Psoas muscle (tissue), 8 donors: ENCODE results near the gene GRIPAP1. TPM values are rescaled to one million over a fixed set of nuclear protein-coding genes. Genes with fewer than 3 reads are reported as not detected.

ENCODE experiments used
- ATAC-seq, 4 donors: fragments of 200-7000 bp; cut with Tn5 transposase; one replicate each; pipeline ENCODE4 v1.9.1; 2020; ENCODE audit warnings: moderate library complexity in 3 of 4, mild to moderate bottlenecking in 2 of 4
- DNase-seq, 2 donors: peaks; one replicate each; pipeline ENCODE4 v3.0.0-alpha.2; 2020
- H3K27ac ChIP-seq: fragments of 200-600 bp; one replicate; pipeline ENCODE4 v1.8.0; 2022
- H3K27me3 ChIP-seq, 3 donors: fragments of 200-600 bp in 1 of 3; one replicate each; pipeline versions ENCODE4 v1.6.1 to v1.8.0; 2013 to 2022; ENCODE audit warnings: low read length in 2 of 3, mild to moderate bottlenecking in 2 of 3, moderate library complexity in 1 of 3; ENCODE audit not compliant: insufficient read depth in 3 of 3
- H3K36me3 ChIP-seq, 2 donors: fragments of 200-600 bp in 1 of 2; one replicate each; pipeline versions ENCODE4 v1.6.1 to v1.8.0; 2013 to 2022; ENCODE audit warnings: low read depth in 1 of 2, mild to moderate bottlenecking in 1 of 2, moderate library complexity in 1 of 2; ENCODE audit not compliant: insufficient read depth in 1 of 2
- H3K4me1 ChIP-seq: fragments of 200-600 bp; one replicate; pipeline ENCODE4 v1.8.0; 2022
- H3K4me3 ChIP-seq: fragments of 200-600 bp; one replicate; pipeline ENCODE4 v1.8.0; 2022; ENCODE audit warnings: mild to moderate bottlenecking
- H3K9me3 ChIP-seq: fragments of 200-600 bp; one replicate; pipeline ENCODE4 v1.8.0; 2022
- WGBS, 3 donors: extraction: QIAGEN DNeasy Blood & Tissue Kit; methylation state at CpG; one replicate each; pipeline versions ENCODE4 v1.1.6 to v1.1.7; 2013; 5-methylcytosine and 5-hydroxymethylcytosine counted together
- intact Hi-C, 2 donors: fragments of 100-400 bp; cut with DNase I; formaldehyde crosslinking; loops; one replicate each; pipeline versions ENCODE4 v1.11.0 to v1.14.2; 2022
- polyA plus RNA-seq, 3 donors: library from polyadenylated mRNA; stranded (reverse); fragments of 200-250 nt; gene quantifications; one replicate each; pipeline ENCODE4 v1.2.3, GENCODE V29; 2013
- total RNA-seq, 4 donors: library from RNA; stranded (reverse); fragmentation: NEBNext Ultra II Directional in 2 of 4; extraction: Animal tissue kit (Norgen Biotek cat#: 25700) in 2 of 4; gene quantifications; one replicate each; pipeline versions ENCODE4 v1.2.1 to v1.2.4, GENCODE V29; 2021 to 2023
- TF ChIP-seq, protein P1 (sequence below): fragments of 200-600 bp; IDR thresholded peaks from one replicate; pipeline ENCODE4 v1.8.0; 2022; ENCODE audit warnings: antibody characterized with exemption
- donor health status: healthy with polysubstance abuse.
- donor health status: DM: no; HTN: no; CAD: no; lungs with moderate emphysema.
- donor health status: Bipolar disorder and iron deficiency.
- donor health status: healthy.
- donor health status: DM: yes; HTN: yes; CAD: no.
- donor health status: DM: no; HTN: no; CAD: no.
- donor health status: DM: no; HTN: no; CAD: no.
- donor health status: DM: yes; HTN: yes; CAD: no.

Gene GRIPAP1
- total and polyA plus RNA-seq, 7 donors: 12.6 to 23.6 (median 16.7) TPM

DNA sequence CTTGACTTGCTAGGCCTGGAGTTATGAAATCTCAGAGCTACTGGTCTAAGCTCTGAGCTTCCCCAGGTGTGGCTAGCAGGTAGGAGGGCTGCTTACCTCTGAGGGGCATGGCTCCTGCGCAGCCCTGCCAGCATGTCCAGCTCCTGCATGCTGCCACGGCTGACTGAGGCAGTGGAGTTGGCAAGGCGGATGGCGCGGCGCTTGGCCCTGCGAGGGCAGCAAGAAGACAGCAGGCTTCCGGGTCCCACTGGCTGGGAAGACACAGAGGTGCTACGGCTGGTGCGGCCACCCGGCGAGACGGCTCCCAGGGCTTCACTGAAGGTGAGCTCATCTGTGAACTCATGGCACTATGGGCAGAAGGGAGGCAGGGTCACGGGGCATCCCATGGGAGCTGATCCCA, 36.1 kb downstream of the GRIPAP1 start:
- H3K27me3 ChIP-seq: peaks cover 0 to 4% (median 0%) of the 10 kb centered on the region in 3 donors
- no peaks in the 10 kb centered on the region for H3K4me1 ChIP-seq
- no peaks in the 10 kb centered on the region for H3K9me3 ChIP-seq
- H3K4me3 ChIP-seq: no peak overlapping the region
- ATAC-seq: no peak
- no peak for DNase-seq
- no peaks in the 10 kb centered on the region for H3K36me3 ChIP-seq
- H3K27ac ChIP-seq: no peak overlapping the region
- WGBS, 3 donors: 87 to 95% (median 94%) methylated on average over 9 to 14 of the region's 14 CpGs
- TF ChIP-seq, protein P1, sequence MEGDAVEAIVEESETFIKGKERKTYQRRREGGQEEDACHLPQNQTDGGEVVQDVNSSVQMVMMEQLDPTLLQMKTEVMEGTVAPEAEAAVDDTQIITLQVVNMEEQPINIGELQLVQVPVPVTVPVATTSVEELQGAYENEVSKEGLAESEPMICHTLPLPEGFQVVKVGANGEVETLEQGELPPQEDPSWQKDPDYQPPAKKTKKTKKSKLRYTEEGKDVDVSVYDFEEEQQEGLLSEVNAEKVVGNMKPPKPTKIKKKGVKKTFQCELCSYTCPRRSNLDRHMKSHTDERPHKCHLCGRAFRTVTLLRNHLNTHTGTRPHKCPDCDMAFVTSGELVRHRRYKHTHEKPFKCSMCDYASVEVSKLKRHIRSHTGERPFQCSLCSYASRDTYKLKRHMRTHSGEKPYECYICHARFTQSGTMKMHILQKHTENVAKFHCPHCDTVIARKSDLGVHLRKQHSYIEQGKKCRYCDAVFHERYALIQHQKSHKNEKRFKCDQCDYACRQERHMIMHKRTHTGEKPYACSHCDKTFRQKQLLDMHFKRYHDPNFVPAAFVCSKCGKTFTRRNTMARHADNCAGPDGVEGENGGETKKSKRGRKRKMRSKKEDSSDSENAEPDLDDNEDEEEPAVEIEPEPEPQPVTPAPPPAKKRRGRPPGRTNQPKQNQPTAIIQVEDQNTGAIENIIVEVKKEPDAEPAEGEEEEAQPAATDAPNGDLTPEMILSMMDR: no peak
- intact Hi-C loops: no loop called here

DNA sequence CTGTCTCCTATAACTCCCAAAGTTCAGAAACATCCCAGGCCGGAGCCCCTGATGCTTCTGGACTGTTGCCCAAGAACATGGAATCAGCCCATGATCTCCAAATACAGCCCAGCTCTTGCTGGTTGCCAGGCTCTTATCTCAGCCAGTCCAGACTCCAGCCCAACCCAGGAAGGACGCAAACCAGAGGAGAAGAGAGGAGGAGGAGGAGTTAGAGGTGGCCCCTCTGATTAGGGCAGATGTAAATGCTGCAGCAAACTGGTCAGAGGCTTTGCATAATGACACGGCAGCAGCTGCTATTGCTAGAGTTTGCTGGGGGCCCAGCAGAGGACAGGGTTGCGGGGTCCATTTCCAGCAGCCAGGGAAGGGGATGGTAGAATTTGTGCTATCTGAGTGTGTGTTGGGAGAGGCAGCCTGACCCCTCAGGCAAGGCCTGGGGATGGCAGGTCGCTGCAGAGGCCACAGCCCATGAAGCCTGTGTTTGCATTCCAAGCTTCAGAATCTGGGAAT, 40.4 kb downstream of the GRIPAP1 start:
- intact Hi-C loops: no loop called here
- DNase-seq: no peak
- H3K36me3 ChIP-seq: no peaks in the 10 kb centered on the region
- WGBS, 3 donors: 45 to 77% (median 56%) methylated on average over 3 to 5 of the region's 5 CpGs
- no peak overlapping the region for H3K4me3 ChIP-seq
- no peaks in the 10 kb centered on the region for H3K4me1 ChIP-seq
- no peak overlapping the region for H3K27ac ChIP-seq
- TF ChIP-seq, protein P1: no peak
- no peaks in the 10 kb centered on the region for H3K9me3 ChIP-seq
- ATAC-seq: no peak
- H3K27me3 ChIP-seq: no peaks in the 10 kb centered on the region

DNA sequence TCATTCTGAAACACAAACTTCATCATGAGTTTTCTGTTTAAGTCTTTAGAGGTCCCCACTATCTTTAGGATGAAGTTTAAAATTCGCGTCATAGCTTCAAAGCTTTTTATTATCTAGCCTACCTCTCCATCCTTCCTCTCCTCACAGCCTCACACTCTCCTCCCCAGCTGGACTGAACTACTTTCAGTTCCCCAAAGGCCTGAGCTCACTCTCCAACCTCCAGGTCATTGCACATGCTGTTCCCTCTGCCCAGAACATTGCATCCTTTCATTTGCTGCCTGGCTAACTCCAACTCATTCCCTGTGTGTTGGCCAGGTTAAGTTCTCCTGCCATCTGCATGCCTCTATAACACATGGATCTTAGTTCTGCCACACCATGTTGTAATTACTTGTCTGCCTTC, 41.8 kb downstream of the GRIPAP1 start:
- TF ChIP-seq, protein P1: no peak
- no peak overlapping the region for H3K27ac ChIP-seq
- no peaks in the 10 kb centered on the region for H3K9me3 ChIP-seq
- peaks cover 6% of the 10 kb centered on the region for H3K4me1 ChIP-seq
- H3K27me3 ChIP-seq: no peaks in the 10 kb centered on the region
- no peak for ATAC-seq
- intact Hi-C loops: no loop called here
- 88 to 92% (median 91%) methylated on average over 2 of the region's 2 CpGs for WGBS, 3 donors
- peaks cover 0 to 4% of the 10 kb centered on the region in 2 donors for H3K36me3 ChIP-seq
- DNase-seq: no peak
- H3K4me3 ChIP-seq: no peak overlapping the region

DNA sequence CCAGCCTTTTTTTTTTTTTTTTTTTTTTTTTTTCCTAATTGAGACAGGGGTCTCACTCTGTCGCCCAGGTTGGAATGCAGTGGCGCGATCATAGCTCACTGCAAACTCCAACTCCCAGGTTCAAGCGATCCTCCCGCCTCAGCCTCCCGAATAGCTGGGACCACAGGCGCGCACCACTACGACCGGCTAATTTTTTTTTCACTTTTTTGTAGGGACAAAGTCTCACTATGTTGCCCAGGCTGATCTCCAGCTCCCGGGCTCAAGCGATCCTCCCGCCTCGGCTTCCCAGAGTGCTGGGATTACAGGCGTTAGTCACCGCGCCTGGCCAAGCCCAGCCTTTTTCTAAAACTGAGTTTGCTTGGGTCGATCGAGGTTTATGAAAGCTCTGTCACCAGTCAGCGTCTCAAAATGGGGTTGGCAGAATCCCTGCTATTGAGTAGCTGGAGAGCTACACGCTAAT, 43.4 kb downstream of the GRIPAP1 start:
- Histone ChIP-seq H3K4me1 (peaks cover 6% of the 10 kb centered on the region), H3K27ac (peak overlapping the region; percentile 93), H3K4me3 (peak overlapping the region; percentile 76), H3K9me3 (no peaks in the 10 kb centered on the region), H3K27me3 (no peaks in the 10 kb centered on the region), H3K36me3 (peaks cover 0 to 4% of the 10 kb centered on the region in 2 donors)
- DNase-seq (peak; percentile 47 to 82), ATAC-seq (peak; percentile 13 to 63 (median 34))
- TF ChIP-seq, protein P1: no peak
- 0 to 37% (median 0%) methylated on average over 18 to 21 of the region's 21 CpGs for WGBS, 3 donors
- intact Hi-C loops: loop anchor here in 1 of 2 donors (5.0 kb wide), 1 partner anchor 36 kb away; no protein-coding TSS in a partner anchor
